GM18868 (cell line): ENCODE results near the gene ELOA2.
"Not testable (repeated sequence)": the region's sequence is repeated elsewhere in the genome, so short reads cannot be mapped to it uniquely, and the experiment has no call there.

Experiments used
- ATAC-seq: cut with Tn5 transposase; IDR thresholded peaks from one replicate; pipeline ENCODE4 v1.9.1; 2021; ENCODE audit warnings: mild to moderate bottlenecking, moderate library complexity; ENCODE audit not compliant: unreplicated experiment

ELOA2 gene, protein sequence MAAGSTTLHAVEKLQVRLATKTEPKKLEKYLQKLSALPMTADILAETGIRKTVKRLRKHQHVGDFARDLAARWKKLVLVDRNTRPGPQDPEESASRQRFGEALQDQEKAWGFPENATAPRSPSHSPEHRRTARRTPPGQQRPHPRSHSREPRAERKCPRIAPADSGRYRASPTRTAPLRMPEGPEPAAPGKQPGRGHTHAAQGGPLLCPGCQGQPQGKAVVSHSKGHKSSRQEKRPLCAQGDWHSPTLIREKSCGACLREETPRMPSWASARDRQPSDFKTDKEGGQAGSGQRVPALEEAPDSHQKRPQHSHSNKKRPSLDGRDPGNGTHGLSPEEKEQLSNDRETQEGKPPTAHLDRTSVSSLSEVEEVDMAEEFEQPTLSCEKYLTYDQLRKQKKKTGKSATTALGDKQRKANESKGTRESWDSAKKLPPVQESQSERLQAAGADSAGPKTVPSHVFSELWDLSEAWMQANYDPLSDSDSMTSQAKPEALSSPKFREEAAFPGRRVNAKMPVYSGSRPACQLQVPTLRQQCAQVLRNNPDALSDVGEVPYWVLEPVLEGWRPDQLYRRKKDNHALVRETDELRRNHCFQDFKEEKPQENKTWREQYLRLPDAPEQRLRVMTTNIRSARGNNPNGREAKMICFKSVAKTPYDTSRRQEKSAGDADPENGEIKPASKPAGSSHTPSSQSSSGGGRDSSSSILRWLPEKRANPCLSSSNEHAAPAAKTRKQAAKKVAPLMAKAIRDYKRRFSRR

GRCh38 chr18:47035156-47035671 is at the start of gene ELOA2:
ELOA2 (minus strand) TSS chr18:47035621; CDS start chr18:47035264, 357 bp downstream.
- ATAC-seq: no peak

- no peak for ATAC-seq
Measured at GRCh38 chr18:47081578-47081977, 46.2 kb upstream of the ELOA2 start.

- no peak for ATAC-seq
Measured at GRCh38 chr18:47080872-47081271, 45.5 kb upstream of the ELOA2 start.

GRCh38 chr18:47077111-47077510 is 41.7 kb upstream of the ELOA2 start:
- no peak for ATAC-seq

GRCh38 chr18:47075098-47075883 is 39.9 kb upstream of the ELOA2 start:
- ATAC-seq: no peak

DNA sequence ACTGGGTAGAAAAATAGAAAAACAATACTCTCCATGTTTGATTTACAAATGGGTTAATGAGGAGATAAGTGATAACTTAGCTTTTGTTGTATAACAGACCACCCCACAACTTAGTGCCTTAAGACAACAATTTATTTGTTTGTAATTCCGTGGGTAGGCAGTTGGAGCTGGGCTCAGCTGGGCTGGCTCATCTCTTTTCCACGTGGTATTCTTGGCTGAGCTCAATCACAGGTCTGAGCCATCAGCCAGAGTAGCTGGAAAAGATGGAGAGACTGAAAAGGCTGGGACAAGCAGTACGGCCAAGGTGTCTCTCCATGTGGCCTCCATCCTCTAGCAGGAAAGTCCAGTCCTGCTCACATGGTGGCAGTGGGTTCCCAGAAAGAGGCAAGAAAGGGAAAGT is 32.2 kb upstream of the ELOA2 start:
- ATAC-seq: no peak

DNA sequence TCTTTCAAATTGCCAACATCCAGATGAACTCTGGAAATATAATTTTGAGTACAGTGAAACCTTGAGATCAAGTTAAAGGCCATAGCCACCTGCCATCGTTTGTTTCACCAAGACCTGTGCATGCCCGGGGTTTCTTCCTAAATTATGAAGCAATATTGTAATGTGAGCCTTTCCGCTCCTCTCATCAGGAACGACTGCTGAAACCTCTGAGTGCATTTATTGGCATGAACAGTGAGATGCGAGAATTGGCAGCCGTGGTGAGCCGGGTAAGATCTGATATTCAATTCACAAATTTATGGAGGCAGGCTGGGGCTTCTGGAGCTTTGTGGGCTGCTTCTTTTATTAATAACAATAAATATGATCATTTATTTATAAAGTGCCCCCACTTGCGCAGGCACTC is 27.7 kb upstream of the ELOA2 start:
- no peak for ATAC-seq

DNA sequence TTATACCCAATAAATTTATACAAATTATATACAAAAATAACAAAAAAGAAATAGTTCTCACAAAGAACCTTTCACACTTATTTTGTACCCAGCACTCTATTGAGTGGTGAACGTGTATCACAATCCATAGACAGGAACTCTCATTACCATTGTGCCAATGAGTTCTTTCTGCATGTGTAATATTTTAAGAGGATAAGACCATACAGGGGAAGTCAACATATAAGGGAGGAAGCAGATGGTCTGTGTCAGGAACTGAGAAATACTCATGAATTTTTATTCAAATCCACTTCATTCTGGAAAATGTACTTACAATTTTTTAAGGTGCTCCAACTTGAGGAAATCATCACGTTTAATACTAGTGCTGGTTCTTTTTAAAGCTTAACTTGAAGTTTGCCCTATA is 27.1 kb upstream of the ELOA2 start:
- ATAC-seq: no peak

DNA sequence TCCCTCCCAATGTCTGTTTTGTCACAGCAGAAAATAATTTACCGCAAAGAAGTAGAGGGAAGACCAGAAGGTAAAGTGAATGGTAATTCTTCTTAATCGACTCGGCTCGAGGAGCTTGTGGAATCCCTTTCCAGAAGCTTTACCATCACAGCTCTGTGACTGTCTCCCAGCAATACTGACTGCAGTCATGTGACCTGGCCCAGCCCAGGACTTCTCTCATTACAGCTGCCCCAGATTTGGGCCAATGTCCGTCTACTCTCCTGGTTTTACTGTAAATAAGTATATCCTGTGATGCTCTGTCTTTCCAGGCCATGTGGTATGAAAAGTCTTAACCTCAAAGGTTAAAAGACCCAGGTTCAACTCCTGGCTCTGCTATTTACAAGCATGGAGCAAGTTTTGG is 18.9 kb upstream of the ELOA2 start:
- ATAC-seq: no peak

- ATAC-seq: no peak
Measured at GRCh38 chr18:47050468-47050867, 15.0 kb upstream of the ELOA2 start.

- ATAC-seq: no peak
Measured at GRCh38 chr18:47040982-47041381, 5.6 kb upstream of the ELOA2 start.

GRCh38 chr18:47036927-47037578 is 1.6 kb upstream of the ELOA2 start:
- ATAC-seq: no peak

- ATAC-seq: no peak
Measured at GRCh38 chr18:47036298-47036874, 965 bp upstream of the ELOA2 start.

GRCh38 chr18:47034591-47034990 is 830 bp downstream of the ELOA2 start:
- not testable (repeated sequence) for ATAC-seq

DNA sequence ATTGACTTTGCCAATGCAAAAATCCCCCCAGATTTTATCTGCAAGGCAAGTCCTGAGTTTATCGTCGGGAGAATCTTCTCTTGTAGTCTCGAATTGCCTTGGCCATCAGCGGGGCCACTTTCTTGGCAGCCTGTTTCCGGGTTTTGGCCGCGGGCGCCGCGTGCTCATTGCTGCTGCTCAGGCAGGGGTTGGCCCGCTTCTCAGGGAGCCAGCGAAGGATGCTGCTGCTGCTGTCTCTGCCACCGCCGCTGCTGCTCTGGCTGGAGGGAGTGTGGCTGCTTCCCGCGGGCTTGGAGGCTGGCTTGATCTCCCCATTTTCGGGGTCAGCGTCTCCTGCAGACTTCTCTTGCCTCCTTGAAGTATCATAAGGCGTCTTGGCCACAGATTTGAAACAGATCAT is 2.5 kb downstream of the ELOA2 start:
- no peak for ATAC-seq

GRCh38 chr18:47030887-47031286 is 4.5 kb downstream of the ELOA2 start:
- ATAC-seq: not testable (repeated sequence)

DNA sequence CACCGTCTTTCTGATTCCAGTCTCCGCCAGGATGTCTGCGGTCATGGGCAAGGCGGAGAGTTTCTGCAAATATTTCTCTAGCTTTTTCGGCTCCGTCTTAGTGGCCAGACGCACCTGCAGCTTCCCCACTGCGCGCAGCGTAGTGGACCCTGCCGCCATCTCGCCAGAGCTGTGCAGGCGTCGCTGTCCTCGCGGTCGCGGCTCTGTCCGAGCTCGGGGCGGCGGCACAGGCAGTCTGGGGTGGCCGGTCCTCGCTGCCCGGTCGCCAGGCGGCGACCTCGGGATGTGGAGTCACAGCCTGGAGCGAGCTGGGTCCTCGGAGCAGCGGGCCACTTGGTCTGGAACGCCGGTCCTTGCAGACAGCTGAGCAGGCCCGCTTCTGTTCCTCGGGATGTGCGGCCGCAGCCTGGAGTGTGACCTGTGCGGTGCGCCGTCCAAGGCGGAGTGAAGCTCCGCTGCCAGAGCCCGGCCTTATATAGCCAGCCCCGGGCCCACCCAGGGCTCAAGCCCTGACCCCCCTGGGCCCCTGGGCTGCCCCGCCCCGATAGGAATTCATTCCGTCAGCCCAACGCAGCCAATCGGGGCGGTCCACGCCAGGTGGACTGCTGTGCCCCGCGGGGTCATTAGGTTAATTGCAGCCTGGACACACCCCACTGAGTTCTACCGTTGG is 5.6 kb downstream of the ELOA2 start:
- ATAC-seq: not testable (repeated sequence)

DNA sequence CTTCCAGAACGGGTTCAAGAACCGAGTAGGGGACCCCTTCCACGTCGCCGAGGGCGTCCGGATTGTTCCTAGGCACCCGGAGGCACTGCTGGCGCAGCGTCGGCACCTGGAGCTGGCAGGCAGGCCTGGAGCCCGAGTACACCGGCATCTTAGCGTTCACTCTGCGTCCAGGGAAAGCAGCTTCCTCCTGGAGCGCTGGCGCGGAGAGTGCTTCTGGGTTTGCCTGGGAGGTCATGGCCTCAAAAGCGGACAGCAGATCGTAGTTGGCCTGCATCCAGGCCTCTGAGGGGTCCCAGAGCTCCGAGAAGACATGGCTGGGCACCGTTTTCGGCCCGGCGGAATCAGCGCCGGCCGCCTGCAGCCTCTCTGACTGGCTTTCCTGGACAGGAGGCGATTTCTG is 6.7 kb downstream of the ELOA2 start:
- ATAC-seq: not testable (repeated sequence)

DNA sequence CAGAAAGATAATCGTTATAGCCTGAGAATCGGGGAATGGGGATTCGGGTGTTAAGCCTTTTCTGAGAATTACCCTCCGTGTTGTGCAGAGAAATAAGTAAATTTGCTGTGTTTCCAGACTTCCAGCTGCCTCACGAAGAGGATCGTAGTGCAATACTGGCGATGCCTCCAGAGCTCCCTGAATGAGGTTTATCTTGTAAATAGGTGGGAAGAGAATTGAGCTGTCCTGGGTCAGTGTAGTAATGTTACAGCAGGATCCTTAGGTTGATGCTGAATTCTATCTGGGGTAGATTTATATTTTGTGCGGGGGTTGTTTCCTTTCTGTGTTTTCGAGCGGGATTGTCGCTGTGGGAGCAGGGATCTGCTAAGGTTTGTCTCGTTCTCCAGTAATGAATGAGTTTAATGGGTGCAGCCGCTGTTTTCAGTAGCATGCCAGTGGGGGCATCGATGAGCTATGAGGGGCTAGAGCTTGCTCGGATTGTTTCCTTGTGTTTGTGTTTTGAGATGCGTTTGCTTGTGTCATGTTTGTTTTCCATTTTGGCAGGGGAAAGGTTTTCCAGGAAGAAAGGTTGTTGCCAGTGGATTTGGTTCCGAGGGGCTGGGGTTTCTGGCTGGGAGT is 9.8 kb downstream of the ELOA2 start:
- not testable (repeated sequence) for ATAC-seq
